HG03045 (cell line): Measurements from ENCODE around the gene ABCD4.
"Not testable (repeated sequence)": the region's sequence is repeated elsewhere in the genome, so short reads cannot be mapped to it uniquely, and the experiment has no call there.

Experiments
- ATAC-seq: cut with Tn5 transposase; IDR thresholded peaks from one replicate; pipeline ENCODE4 v1.9.1; 2021; ENCODE audit warnings: mild to moderate bottlenecking, moderate library complexity; ENCODE audit not compliant: unreplicated experiment

The ABCD4 gene

DNA sequence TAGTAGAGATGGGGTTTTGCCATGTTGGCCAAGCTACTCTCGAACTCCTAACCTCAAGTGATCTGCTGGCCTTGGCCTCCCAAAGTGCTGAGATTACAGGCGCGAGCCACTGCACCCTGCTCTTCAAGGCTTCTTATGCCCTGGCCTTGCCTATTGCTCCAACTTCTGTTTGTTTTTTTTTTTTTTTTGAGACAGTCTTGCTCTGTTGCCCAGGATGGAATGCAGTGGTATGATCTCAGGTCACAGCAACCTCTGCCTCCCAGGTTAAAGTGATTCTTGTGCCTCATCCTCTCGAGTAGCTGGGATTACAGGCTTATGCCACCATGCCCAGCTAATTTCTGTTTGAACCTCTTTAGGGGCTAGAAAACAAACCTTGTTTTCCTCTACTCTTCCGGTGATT lies 6.0 kb upstream of the ABCD4 start:
- ATAC-seq = no peak

DNA sequence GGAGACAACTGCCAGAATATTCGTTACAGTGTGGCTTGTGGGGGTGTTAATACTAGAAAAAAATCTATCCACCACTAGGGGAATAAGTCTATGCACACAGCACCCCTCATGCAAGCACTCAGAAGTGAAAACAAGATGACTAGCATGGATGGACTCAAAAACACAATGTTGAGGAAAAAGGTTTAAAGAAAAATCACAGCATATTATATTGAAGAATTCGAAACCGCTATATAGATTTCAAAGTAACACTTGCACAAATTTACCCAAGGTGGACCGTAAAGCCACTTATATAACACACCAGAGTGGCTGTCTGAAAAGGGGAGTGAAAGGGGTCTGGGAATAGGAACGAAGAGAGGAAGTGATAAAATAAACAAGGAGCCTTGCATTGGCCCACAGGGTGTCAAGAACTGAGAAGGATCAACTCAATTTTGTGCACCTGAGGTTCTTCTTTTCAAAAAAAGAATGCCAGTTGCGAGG lies 544 bp downstream of the ABCD4 start:
- peak; percentile 1 for ATAC-seq

DNA sequence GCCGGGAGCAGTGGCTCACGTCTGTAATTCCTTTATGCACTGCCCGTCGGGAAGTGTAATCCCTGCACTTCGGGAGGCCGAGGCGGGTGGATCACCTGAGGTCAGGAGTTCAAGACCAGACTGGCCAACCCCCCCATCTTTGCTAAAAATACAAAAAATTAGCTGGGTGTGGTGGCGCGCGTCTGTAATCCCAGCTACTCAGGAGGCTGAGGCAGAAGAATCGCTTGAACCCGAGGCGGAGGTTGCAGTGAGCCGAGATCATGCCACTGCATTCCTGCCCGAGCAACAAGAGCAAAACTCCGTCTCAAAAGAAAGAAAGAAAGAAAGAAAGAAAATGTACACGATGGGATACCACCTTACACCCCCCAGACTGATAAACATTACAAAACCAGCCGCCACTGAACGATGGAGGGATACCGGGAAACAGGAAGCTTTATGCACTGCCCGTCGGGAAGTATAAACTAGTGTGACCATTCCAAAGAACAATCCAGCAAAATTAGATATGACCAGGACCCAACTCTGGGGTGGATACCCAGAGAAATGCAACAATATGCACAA lies 1.1 kb downstream of the ABCD4 start:
- ATAC-seq = no peak

- no peak for ATAC-seq
Observed at GRCh38 chr14:74299061-74299545, 3.6 kb downstream of the ABCD4 start.

DNA sequence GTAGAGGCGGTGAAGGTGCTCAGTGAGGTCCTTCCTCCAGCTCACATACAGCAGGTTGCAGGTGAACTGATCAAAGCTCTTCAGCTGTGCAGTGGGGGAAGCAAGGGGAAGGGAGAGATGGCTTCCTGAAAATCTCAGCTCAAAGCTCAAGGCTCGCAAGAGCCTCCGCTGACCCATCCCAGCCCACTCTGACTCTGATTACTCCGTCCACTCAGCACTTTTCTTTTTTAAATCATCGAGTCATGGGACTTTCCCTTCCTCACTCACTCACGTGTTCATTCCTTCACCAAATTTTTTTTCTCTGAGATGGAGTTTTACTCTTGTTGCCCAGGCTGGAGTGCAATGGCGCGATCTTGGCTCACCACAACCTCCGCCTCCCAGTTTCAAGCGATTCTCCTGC lies 4.7 kb downstream of the ABCD4 start:
- ATAC-seq = no peak

DNA sequence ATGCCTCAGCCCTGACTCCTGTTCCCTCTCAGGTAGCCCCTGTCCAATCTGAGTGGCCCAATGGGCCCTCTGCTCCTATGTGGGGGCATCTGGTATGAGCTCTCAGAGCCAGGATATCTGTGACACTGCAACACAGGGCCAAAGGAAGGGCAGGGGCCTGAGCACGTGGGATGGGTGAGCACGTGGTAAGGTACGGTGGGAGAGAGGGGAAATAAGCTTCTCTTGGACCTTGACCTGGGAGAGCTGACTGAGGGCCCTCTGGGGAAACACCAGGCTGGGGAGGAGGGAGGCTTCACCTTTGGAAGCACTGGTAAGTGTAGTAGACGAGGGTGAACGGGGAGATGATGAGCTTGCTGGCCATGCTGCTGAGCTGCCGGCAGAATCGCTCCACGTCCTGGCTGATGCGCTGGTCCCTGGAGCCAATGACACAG lies 6.7 kb downstream of the ABCD4 start:
- ATAC-seq = no peak

DNA sequence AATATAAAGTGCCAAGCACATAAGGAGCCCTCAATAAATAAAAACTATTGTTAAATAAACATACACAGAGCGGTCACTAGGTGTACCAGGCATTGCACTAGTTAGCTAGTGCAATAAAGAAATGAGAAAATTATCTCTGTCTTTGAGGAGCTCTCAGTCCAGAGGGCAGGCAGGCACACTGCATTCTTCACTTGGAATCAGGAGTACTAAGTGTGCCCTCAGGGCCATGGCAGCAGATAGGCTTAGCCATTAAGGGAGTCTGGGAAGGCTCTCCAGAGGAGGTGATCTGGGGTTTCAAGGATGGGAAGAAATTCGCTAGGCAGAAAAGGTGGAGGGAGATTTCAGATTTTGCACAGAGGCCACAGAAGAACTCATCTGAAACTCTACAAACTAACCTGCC lies 9.1 kb downstream of the ABCD4 start:
- no peak for ATAC-seq

DNA sequence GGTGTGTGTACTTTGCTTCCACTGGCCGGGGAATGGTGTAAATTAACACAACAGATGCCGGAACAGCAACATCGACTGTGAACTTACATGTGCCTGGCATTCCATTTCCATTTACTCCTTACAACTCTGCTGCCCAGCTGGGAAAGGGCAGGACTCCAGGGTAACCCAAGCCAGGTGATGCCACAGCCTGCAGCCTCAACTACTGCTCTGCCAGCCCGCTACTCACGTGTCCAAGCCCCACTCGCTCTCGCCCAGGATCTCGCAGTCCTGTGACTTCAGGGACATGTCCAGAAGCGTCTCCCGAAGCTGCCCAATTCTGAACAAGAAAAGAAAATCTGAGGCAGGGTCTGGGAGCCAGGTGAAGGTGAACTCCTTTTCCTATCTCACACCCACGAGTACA lies 10.7 kb downstream of the ABCD4 start:
- ATAC-seq = no peak

- no peak for ATAC-seq
Observed at GRCh38 chr14:74290415-74290814, 12.3 kb downstream of the ABCD4 start.

GRCh38 chr14:74289801-74290200 lies 12.9 kb downstream of the ABCD4 start:
- no peak for ATAC-seq

GRCh38 chr14:74286736-74287135 lies 16.0 kb downstream of the ABCD4 start:
- no peak for ATAC-seq

DNA sequence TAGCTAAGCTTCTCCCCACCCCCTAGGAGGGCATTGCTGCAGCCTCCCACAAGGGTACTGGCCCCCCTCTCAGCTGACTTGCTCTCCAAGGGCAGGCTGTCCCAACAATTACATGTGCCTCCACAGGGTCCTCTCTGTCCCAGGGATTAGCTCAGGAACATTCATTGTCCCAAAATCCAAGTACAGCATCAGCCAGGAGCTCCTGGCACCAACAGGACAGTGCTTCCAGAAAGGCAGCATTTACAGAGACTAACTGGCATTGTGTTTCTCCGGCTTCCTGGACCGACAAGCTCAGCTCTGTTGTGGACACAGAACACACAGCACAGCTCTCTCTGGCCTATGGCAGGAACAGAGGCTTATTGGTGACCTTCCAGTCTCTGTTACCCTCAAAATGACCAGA lies 21.7 kb downstream of the ABCD4 start:
- ATAC-seq = no peak

GRCh38 chr14:74278080-74278479 lies 24.7 kb downstream of the ABCD4 start:
- no peak for ATAC-seq

DNA sequence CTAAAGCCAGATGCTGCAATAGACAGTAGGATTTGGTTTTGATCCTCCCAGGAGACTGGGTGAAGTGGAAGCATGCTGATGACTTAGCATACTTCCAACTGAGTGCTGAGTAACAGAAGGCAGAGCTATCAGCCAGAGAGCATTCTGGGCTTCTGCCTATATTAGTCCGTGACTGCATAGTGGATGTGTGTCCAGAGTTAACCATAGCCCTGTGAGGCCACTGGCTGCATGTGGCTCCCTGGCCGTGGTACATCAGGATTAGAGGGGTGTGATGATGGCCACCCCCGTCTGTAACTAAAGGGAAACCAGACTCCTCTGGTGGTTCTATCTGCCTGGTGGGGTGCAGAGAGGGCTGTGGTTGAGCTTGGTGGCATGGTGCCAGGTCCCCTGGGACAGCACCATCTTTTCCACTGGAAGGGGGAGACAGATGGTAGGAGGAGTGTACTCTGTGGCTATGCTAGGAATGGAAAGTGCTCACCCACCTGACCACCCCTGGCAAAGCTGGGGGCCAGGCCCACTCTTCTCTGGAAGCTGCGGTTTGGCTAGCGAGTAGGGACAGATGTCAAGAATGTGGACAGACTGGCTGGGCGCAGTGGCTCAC lies 27.4 kb downstream of the ABCD4 start:
- ATAC-seq = no peak

DNA sequence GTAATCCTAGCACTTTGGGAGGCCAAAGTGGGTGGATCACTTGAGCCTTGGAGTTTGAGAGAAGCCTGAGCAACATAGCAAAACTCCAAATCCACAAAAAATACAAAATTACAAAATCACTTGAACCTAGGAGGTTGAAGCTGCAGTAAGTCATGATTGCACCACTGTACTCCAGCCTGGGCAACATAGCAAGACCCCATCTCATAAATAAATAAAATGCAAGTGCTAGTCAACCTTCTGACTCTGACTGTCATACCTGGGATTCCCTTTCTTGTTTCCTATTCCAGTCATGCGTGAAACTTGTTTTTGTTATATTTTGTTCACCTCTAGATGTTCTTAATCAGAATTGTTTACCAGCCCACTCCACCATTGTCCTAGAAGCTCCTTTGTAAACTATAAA lies 31.4 kb downstream of the ABCD4 start:
- no peak for ATAC-seq

- ATAC-seq = not testable (repeated sequence)
Observed at GRCh38 chr14:74270382-74271177, 32.2 kb downstream of the ABCD4 start.

GRCh38 chr14:74267588-74267987 lies 35.1 kb downstream of the ABCD4 start:
- no peak for ATAC-seq

- no peak for ATAC-seq
Observed at GRCh38 chr14:74265301-74265965, 37.3 kb downstream of the ABCD4 start.

GRCh38 chr14:74263921-74264320 lies 38.8 kb downstream of the ABCD4 start:
- no peak for ATAC-seq

DNA sequence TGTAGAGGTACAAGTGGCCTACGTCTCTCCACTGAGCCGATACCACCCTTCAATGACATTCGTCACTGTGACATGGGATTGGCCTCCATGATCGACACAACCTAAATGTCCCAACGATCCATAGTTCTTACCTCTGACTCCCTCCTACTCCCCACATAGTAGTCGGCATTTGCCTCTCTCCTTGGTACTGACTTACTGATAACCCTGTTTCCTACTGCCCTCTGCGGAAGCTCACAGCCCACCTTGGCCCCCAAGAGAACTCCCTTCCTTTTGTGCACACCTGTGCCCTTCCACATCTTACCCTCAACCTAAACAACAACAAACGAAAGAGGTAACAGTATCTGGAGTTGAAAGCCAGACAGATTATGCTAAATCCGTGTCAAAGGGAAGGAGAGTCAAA lies 39.6 kb downstream of the ABCD4 start:
- ATAC-seq = no peak

- no peak for ATAC-seq
Observed at GRCh38 chr14:74262076-74262475, 40.7 kb downstream of the ABCD4 start.
